Tibial artery (tissue), 4 donors: ENCODE results near the gene RLN1.
"Not testable (repeated sequence)": the region's sequence is repeated elsewhere in the genome, so short reads cannot be mapped to it uniquely, and the experiment has no call there.

ENCODE experiments used
- DNase-seq, 2 donors: peaks; one replicate each; pipeline ENCODE4 v3.0.0-alpha.2; 2019
- H3K27ac ChIP-seq, 2 donors: fragments of 200-600 bp; sonication (generic) in 1 of 2; 1 replicate in 1 of 2; 2 replicates in 1 of 2; pipeline ENCODE4 v1.5.1; 2018 to 2019; ENCODE audit warnings: mild to moderate bottlenecking in 1 of 2
- H3K27me3 ChIP-seq, 2 donors: fragments of 200-600 bp; sonication (generic) in 1 of 2; one replicate each; pipeline versions ENCODE4 v1.5.1 to v1.6.0; 2016 to 2019
- H3K36me3 ChIP-seq, 3 donors: fragments of 200-600 bp; sonication (generic) in 2 of 3; one replicate each; pipeline ENCODE4 v1.5.1; 2016 to 2019; ENCODE audit warnings: mild to moderate bottlenecking in 2 of 3
- H3K4me1 ChIP-seq, 4 donors: fragments of 200-600 bp; sonication (generic) in 2 of 4; 1 replicate in 3 of 4; 2 replicates in 1 of 4; pipeline ENCODE4 v1.5.1; 2016 to 2019
- H3K4me3 ChIP-seq, 2 donors: fragments of 200-600 bp; sonication (generic) in 1 of 2; 1 replicate in 1 of 2; 2 replicates in 1 of 2; pipeline ENCODE4 v1.5.1; 2018 to 2019; ENCODE audit warnings: mild to moderate bottlenecking in 2 of 2
- H3K9me3 ChIP-seq, 3 donors: fragments of 200-600 bp; sonication (generic) in 1 of 3; one replicate each; pipeline ENCODE4 v1.5.1; 2016 to 2019
- intact Hi-C: fragments of 100-400 bp; cut with DNase I; formaldehyde crosslinking; loops from one replicate; pipeline ENCODE4 v1.15.0; 2023; ENCODE audit warnings: low total_unique reads
- TF ChIP-seq, protein P1 (sequence below), 2 experiments: fragments of 200-600 bp in 1 of 2; fragments of 450-650 bp in 1 of 2; IDR thresholded peaks; one replicate each; pipeline ENCODE4 v1.5.1; 2017 to 2019; ENCODE audit warnings: antibody characterized with exemption in 2 of 2, mild to moderate bottlenecking in 1 of 2, moderate library complexity in 1 of 2

RLN1 gene, protein sequence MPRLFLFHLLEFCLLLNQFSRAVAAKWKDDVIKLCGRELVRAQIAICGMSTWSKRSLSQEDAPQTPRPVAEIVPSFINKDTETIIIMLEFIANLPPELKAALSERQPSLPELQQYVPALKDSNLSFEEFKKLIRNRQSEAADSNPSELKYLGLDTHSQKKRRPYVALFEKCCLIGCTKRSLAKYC

DNA sequence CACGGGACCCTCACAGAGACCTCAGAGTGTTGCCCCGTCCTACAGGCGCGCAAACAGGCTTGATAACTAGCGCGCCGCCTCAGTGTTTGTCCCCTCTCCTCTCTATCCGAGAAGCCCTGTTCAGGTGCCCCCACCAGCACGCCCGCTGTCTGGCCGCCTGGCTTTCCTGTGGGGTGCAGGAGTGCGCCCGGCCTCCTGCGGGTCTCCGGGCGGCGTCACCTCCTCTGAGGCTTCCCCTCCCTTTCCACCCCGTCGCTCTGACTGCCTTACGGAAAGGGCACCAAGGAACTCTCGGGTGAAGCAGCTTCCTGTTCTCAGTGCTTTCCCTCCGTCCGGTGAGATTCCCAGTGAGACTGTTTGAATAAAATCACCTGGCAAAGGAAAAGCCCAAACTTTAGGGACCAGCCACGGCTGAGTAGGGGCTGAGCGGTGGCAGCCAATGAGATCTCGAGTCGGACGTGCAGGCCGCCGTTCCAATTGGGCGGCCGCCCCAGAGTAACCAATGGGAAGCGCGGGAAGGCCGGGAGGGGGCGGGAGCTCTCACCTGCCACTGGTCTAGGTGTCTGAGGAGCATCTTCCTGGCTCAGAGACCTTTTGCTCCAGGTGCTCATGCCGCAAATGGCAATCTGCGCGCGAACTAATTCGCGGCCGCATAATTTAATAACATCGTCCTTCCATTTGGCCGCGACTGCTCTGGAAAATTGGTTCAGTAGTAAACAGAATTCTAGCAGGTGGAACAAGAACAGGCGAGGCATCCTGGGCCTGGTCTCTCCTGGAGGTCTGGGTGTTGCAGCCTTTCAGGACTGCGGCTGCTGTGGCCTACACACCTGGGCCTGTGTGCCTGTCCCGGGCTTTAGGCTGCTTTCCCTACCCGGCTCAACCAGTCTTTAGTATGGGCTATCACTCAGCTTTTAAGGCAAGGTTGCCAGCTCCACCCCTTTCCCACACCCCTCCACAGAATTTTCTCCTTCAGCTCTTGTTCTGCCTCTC is at the start of gene RLN1:
TSS of gene RLN1 (minus strand) at position 885 of the 990 bp plus-strand sequence. CDS start at position 755, 130 bp downstream.
- H3K9me3 ChIP-seq, H3K4me1 ChIP-seq, H3K36me3 ChIP-seq, H3K27me3 ChIP-seq, intact Hi-C loops, DNase-seq, H3K27ac ChIP-seq: not testable (repeated sequence)
- peak within 1 kb of the TSS in 1 of 2 donors; percentile 26 for H3K4me3 ChIP-seq

DNA sequence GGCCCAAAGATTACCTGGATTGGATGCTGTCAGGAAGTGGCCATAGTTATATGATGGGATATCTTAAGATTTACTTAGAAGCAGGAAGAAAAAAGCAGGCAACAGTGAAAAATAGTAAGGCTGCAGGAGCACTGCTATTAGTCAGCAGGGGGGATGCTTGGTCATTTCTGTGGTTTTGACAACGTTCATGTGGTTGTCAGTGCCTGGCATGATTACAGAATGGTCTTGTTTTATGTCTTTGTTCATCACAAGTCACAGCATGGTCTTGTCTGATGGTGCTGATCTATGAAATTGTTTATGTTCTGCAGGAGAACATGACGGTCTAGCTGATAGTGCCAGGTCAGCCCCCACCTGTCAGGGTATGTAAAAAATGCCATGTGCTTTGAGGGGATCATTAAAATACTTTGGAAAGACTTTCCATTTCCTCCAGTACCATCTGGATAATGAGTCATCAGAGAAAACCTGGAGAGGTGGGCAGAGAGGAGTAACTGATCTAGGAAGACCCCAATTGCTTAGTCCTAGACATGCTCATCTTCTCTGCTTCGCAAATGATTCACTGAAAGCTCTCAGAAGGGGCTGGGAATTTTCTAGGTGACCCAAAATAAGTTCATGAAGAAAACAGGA is 49.5 kb upstream of the RLN1 start:
- Histone ChIP-seq H3K4me3 (no peak overlapping the region), H3K36me3 (no peaks in the 10 kb centered on the region), H3K27ac (no peak overlapping the region), H3K4me1 (no peaks in the 10 kb centered on the region), H3K27me3 (no peaks in the 10 kb centered on the region), H3K9me3 (no peaks in the 10 kb centered on the region)
- DNase-seq: no peak
- intact Hi-C loops: no loop called here
- TF ChIP-seq, protein P1, sequence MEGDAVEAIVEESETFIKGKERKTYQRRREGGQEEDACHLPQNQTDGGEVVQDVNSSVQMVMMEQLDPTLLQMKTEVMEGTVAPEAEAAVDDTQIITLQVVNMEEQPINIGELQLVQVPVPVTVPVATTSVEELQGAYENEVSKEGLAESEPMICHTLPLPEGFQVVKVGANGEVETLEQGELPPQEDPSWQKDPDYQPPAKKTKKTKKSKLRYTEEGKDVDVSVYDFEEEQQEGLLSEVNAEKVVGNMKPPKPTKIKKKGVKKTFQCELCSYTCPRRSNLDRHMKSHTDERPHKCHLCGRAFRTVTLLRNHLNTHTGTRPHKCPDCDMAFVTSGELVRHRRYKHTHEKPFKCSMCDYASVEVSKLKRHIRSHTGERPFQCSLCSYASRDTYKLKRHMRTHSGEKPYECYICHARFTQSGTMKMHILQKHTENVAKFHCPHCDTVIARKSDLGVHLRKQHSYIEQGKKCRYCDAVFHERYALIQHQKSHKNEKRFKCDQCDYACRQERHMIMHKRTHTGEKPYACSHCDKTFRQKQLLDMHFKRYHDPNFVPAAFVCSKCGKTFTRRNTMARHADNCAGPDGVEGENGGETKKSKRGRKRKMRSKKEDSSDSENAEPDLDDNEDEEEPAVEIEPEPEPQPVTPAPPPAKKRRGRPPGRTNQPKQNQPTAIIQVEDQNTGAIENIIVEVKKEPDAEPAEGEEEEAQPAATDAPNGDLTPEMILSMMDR (IDR thresholded peaks at IDR 0.05): no peak

DNA sequence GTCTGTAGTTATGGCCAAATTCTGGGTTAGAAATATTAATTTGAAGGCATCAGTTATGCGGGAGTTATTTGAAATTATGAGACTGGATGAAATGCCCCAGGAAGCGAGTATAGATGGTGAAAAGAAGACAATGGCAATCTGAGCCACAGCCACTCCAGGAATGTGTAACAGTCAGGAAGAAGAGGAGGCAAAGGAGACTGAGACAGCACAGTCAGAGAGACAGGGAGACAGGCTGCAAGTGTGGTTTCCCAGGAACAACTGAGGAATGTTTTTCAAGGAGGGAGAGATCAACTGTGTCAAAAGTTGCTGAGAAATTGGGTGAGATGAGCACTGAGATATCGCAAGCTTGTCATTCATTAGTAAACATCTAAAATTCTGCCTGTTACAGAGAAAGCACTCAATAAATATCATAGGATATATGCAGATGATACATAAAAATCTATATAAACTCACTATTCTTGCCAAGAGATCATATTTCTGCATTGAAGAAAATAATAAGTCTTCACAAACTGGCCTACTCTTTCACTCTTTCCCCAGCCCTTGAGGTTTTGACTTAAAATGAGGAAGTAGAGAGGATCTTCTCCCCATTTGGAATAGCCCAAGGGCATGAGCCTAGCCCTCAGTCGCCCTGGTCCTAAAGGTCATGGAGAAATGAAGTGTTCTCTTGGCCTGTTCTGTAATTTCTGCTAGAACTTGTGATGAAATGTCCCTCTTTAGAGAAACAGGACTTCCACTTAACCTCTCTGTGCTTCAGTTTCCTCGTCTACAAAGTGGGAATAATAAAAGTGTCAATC is 48.5 kb upstream of the RLN1 start:
- no peak for DNase-seq
- TF ChIP-seq, protein P1 (IDR thresholded peaks at IDR 0.05): no peak
- Histone ChIP-seq H3K27ac (no peak overlapping the region), H3K36me3 (no peaks in the 10 kb centered on the region), H3K27me3 (no peaks in the 10 kb centered on the region), H3K9me3 (no peaks in the 10 kb centered on the region), H3K4me1 (no peaks in the 10 kb centered on the region), H3K4me3 (no peak overlapping the region)
- intact Hi-C loops: no loop called here

DNA sequence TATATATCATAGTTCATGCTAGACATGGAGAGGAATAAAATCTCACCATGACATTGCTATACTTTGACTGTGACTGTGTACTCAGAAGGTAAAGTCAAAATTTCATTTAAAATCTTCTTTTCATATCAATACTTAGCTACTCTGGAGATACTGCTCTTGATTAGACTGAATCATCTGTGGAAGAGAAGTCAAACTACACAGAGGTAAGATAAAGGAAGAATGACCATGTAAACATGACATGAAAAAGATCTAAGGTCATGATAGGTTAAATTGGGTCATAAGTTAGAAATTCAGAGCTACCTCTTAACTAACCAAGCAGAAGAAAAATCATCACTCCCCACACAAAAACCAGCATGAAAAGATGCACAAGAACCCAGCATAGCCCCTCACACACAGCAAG is 44.8 kb upstream of the RLN1 start:
- no peaks in the 10 kb centered on the region for H3K9me3 ChIP-seq
- no peaks in the 10 kb centered on the region for H3K4me1 ChIP-seq
- H3K27ac ChIP-seq: no peak overlapping the region
- no peak overlapping the region for H3K4me3 ChIP-seq
- intact Hi-C loops: no loop called here
- H3K27me3 ChIP-seq: no peaks in the 10 kb centered on the region
- no peak for DNase-seq
- TF ChIP-seq, protein P1 (IDR thresholded peaks at IDR 0.05): no peak
- peaks cover 0 to 8% (median 4%) of the 10 kb centered on the region in 3 donors for H3K36me3 ChIP-seq

DNA sequence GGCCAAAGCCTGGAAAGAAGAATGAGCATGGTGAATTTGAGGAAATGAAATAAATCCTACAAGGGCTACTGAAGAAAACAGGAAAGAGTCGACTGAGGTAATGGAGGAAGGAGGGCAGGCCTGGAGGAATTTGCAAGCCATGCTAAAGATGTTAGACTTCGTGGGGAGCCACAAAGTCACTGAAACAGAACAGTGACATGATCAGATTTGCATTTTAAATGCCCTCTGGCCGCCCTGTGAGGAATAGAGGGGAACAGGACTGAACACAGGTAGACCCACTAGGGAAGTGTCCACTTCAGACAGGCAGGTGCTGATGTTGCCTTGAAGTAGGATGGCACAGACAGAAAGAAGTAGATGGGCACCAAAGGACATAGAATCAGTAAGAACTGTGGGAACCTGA is 42.8 kb upstream of the RLN1 start:
- Histone ChIP-seq H3K27ac (no peak overlapping the region), H3K4me1 (no peaks in the 10 kb centered on the region), H3K36me3 (peaks cover 0 to 8% (median 4%) of the 10 kb centered on the region in 3 donors), H3K4me3 (no peak overlapping the region), H3K9me3 (no peaks in the 10 kb centered on the region), H3K27me3 (no peaks in the 10 kb centered on the region)
- no peak for DNase-seq
- TF ChIP-seq, protein P1 (IDR thresholded peaks at IDR 0.05): no peak
- intact Hi-C loops: no loop called here
